MG63 (cell line): ENCODE data around the gene SEPTIN2. TPM values are rescaled to one million over a fixed set of nuclear protein-coding genes. Genes with fewer than 3 reads are reported as not detected.
A peak's percentile ranks its signal among the peaks of the same experiment; 100 is the strongest.
"Not testable (repeated sequence)": the region's sequence is repeated elsewhere in the genome, so short reads cannot be mapped to it uniquely, and the experiment has no call there.

Source experiments
- DNase-seq: peaks from one replicate; pipeline ENCODE4 v3.0.0-alpha.2; 2020
- H3K27me3 ChIP-seq: fragments of 250-450 bp; sonication (Bioruptor Pico); 2 replicates; pipeline ENCODE4 v1.5.1; 2020; ENCODE audit warnings: mild to moderate bottlenecking, moderate library complexity
- H3K36me3 ChIP-seq: fragments of 250-450 bp; sonication (Bioruptor Pico); 2 replicates; pipeline ENCODE4 v1.5.1; 2020; ENCODE audit warnings: mild to moderate bottlenecking, moderate library complexity
- H3K4me3 ChIP-seq: fragments of 250-450 bp; sonication (Bioruptor Pico); 2 replicates; pipeline ENCODE4 v1.5.1; 2020; ENCODE audit warnings: mild to moderate bottlenecking, moderate library complexity
- H3K9me3 ChIP-seq: fragments of 250-450 bp; sonication (Bioruptor Pico); 2 replicates; pipeline ENCODE4 v1.5.1; 2020; ENCODE audit warnings: mild to moderate bottlenecking, moderate library complexity
- total RNA-seq: library from RNA; depleted of rRNA; stranded (reverse); fragments of >200 nt; shearing (Covaris generic); gene quantifications from 2 replicates; pipeline ENCODE4 v1.2.3, GENCODE V29; 2014; ENCODE audit warnings: low replicate concordance

SEPTIN2 gene
- total RNA-seq, 1 experiment from 2014 or later, result 348 TPM

GRCh38 chr2:241279828-241280227 lies 35.9 kb upstream of the SEPTIN2 start:
- Histone ChIP-seq H3K4me3 (no peak overlapping the region), H3K27me3 (no peaks in the 10 kb centered on the region), H3K36me3 (peaks cover 7% of the 10 kb centered on the region), H3K9me3 (no peaks in the 10 kb centered on the region; the same call in 1 of the 2 replicates)
- DNase-seq, result no peak

GRCh38 chr2:241280291-241280690 lies 35.4 kb upstream of the SEPTIN2 start:
- Histone ChIP-seq H3K9me3 (no peaks in the 10 kb centered on the region; the same call in 1 of the 2 replicates), H3K27me3 (no peaks in the 10 kb centered on the region), H3K36me3 (peaks cover 10% of the 10 kb centered on the region), H3K4me3 (no peak overlapping the region)
- DNase-seq, result no peak

DNA sequence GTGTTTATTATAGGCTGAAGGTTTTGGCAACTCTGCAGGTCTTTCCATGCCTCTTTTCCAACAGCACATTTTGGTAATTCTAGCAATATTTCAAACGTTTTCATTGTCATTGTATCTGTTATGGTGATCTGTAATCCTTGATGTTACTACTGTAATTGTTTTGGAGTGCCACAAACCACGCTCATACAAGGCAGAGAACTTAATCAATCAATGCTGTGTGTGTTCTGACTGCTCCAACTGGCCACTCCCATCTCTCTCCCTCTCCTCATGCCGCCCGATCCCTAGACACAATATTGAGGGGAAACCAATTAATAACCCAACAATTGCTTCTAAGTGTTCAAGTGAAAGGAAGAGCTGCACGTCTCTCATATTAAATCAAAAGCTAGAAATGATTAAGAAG lies 33.2 kb upstream of the SEPTIN2 start:
- no peaks in the 10 kb centered on the region for H3K9me3 ChIP-seq
- peaks cover 9% of the 10 kb centered on the region for H3K36me3 ChIP-seq
- H3K27me3 ChIP-seq, result no peaks in the 10 kb centered on the region
- no peak for DNase-seq
- H3K4me3 ChIP-seq, result no peak overlapping the region

GRCh38 chr2:241285596-241285995 lies 30.1 kb upstream of the SEPTIN2 start:
- no peak for DNase-seq
- Histone ChIP-seq H3K9me3 (no peaks in the 10 kb centered on the region), H3K4me3 (no peak overlapping the region), H3K36me3 (peaks cover 26% of the 10 kb centered on the region), H3K27me3 (no peaks in the 10 kb centered on the region)

- no peak for DNase-seq
Observed at GRCh38 chr2:241286348-241287090, 29.2 kb upstream of the SEPTIN2 start.

DNA sequence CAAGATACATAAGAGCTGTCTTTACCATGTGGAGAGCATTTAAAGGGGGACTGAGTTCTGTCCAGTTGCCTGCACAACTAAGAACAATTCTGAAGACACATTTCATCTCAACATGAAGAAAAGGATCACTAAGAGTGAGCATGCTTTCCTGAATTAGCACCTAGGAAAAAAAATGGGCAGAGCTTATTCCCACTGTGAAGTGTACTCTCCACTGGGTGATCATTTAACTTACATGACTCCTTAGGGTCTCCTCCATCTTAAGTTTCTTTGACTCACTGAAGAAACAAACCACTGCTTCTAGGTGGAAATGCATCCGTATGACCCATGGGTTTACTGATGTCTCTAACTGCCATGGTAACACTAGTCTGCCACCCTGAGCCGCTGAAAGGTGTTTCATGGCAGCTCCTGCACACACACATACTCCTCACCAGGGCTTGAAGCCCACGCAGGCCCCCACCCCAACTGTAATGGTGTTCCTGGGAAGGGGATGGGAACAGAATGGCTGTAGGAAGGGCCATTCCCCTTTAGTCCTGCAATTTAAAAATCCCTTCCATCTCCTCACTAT lies 27.3 kb upstream of the SEPTIN2 start:
- peaks cover 37% of the 10 kb centered on the region for H3K36me3 ChIP-seq
- no peak for DNase-seq
- H3K27me3 ChIP-seq, result no peaks in the 10 kb centered on the region
- no peak overlapping the region for H3K4me3 ChIP-seq
- H3K9me3 ChIP-seq, result no peaks in the 10 kb centered on the region

More at GRCh38 chr2:241286348-241287090, 29.2 kb upstream of the SEPTIN2 start:
- H3K27me3 ChIP-seq, result no peaks in the 10 kb centered on the region
- no peak overlapping the region for H3K4me3 ChIP-seq
- H3K36me3 ChIP-seq, result peaks cover 33% of the 10 kb centered on the region
- H3K9me3 ChIP-seq, result no peaks in the 10 kb centered on the region

GRCh38 chr2:241289053-241289452 lies 26.7 kb upstream of the SEPTIN2 start:
- H3K36me3 ChIP-seq, result peaks cover 37% of the 10 kb centered on the region
- no peak for DNase-seq
- no peaks in the 10 kb centered on the region for H3K27me3 ChIP-seq
- H3K4me3 ChIP-seq, result no peak overlapping the region
- no peaks in the 10 kb centered on the region for H3K9me3 ChIP-seq

DNA sequence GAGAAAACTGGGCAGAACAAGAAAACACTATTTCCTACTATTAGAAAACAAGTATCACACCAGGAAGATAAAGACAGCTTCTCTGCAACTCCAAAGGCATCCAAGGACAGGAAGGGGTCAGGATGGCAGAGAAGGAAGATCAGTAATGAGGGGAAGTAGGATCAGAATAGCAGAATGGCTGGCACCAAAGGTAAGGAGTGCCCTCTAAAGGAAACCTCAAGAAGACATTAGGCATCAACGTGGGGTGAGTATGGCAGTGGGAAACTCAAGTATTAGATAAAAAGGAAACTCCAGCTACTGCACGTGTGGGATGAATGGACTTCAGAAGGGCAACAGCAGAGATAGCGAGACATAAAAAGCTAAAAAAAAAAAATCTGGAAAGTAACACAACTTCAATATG lies 26.1 kb upstream of the SEPTIN2 start:
- no peak for DNase-seq
- H3K9me3 ChIP-seq, result no peaks in the 10 kb centered on the region
- peaks cover 37% of the 10 kb centered on the region for H3K36me3 ChIP-seq
- H3K4me3 ChIP-seq, result no peak overlapping the region
- no peaks in the 10 kb centered on the region for H3K27me3 ChIP-seq

GRCh38 chr2:241291153-241291552 lies 24.6 kb upstream of the SEPTIN2 start:
- no peaks in the 10 kb centered on the region for H3K9me3 ChIP-seq
- DNase-seq, result no peak
- peaks cover 29% of the 10 kb centered on the region for H3K36me3 ChIP-seq
- no peak overlapping the region for H3K4me3 ChIP-seq
- no peaks in the 10 kb centered on the region for H3K27me3 ChIP-seq

- H3K27me3 ChIP-seq, result no peaks in the 10 kb centered on the region
- H3K4me3 ChIP-seq, result no peak overlapping the region
- H3K9me3 ChIP-seq, result no peaks in the 10 kb centered on the region
- no peak for DNase-seq
- peaks cover 33% of the 10 kb centered on the region for H3K36me3 ChIP-seq
Observed at GRCh38 chr2:241291977-241292376, 23.7 kb upstream of the SEPTIN2 start.

DNA sequence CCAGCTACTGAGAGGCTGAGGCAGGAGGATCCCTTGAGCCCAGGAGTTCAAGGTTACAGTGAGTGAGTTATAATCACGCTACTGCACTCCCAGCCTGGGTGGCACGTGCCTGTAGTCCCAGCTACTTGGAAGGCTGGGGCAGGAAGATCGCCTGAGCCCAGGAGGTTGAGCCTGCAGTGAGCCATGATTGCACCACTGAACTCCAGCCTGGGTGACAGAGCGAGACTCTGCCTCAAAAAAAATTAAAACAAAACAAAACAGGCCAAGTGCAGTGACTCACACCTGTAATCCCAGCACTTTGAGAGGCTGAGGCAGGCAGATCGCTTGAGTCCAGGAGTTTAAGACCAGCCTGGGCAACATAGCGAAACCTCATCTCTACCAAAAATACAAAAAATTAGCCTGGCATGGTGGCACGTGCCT lies 22.3 kb upstream of the SEPTIN2 start:
- peaks cover 28% of the 10 kb centered on the region for H3K36me3 ChIP-seq
- H3K9me3 ChIP-seq, H3K27me3 ChIP-seq, H3K4me3 ChIP-seq: not testable (repeated sequence)
- DNase-seq, result peak; percentile 68

DNA sequence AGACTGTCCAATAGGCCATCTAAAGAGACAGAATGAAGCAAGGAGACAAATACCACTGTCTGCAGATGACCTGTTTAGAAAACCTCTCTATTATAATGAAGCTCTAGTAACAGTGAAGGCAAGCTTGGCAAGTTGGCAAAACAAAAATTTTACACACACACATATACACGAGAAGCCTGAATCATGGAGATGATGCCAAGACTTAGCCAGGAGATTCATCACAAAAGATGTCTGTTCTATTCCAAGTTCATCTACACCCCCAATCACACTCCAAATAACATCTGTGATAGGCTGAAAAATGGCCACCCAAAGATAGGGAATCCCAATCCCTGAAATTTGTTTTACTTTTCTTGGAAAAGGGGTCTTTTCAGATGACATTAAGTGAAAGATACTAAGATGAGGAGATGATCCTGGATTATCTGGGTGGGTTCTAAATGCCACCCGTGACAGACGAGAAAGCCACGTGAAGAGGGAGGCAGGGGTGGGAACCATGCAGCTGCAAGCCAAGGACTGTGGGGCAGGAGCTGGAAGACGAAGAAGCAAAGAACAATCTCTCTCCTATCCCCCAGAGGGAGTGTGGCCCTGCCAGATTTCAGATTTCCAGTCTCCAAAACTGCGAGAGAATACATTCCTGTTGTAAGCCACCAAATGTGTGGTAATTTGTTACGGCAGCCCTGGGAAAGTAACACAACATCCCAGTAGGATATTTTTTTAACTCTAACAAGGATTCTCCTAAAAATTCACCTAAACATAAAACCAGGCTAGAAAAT lies 20.2 kb upstream of the SEPTIN2 start:
- Histone ChIP-seq H3K27me3 (no peaks in the 10 kb centered on the region), H3K9me3 (no peaks in the 10 kb centered on the region), H3K36me3 (peaks cover 19% of the 10 kb centered on the region), H3K4me3 (no peak overlapping the region)
- DNase-seq, result no peak

GRCh38 chr2:241296767-241297166 lies 19.0 kb upstream of the SEPTIN2 start:
- Histone ChIP-seq H3K4me3 (no peak overlapping the region), H3K36me3 (peaks cover 12% of the 10 kb centered on the region), H3K9me3 (no peaks in the 10 kb centered on the region), H3K27me3 (no peaks in the 10 kb centered on the region)
- DNase-seq, result no peak

- H3K36me3 ChIP-seq, result peaks cover 9% of the 10 kb centered on the region
- H3K9me3 ChIP-seq, result no peaks in the 10 kb centered on the region
- H3K4me3 ChIP-seq, result no peak overlapping the region
Observed at GRCh38 chr2:241298673-241299072, 17.1 kb upstream of the SEPTIN2 start.

DNA sequence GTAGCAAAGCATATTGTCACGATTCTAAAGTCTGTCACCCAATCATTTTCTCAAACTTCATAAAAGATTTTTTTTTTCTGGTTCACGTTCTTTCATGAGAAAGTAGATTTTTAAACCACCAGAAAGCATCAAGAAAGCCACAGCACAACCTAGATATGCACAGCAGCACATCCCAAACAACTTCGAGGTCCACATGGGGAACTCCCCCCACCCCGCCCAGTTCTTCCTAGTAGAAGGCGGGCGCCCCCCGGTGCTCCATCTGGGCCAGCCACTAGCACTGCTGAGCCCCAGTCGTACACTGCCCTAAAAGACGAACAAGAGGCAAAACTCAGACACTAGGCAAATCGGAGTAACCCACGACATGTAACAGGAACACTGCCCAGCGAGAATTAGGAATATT lies 15.7 kb upstream of the SEPTIN2 start:
- Histone ChIP-seq H3K4me3 (no peak overlapping the region), H3K27me3 (no peaks in the 10 kb centered on the region), H3K9me3 (no peaks in the 10 kb centered on the region), H3K36me3 (peaks cover 9% of the 10 kb centered on the region)
- DNase-seq, result no peak

More at GRCh38 chr2:241298673-241299072, 17.1 kb upstream of the SEPTIN2 start:
- DNase-seq, result no peak
- no peaks in the 10 kb centered on the region for H3K27me3 ChIP-seq

GRCh38 chr2:241302083-241302482 lies 13.6 kb upstream of the SEPTIN2 start:
- Histone ChIP-seq H3K4me3 (no peak overlapping the region), H3K36me3 (peaks cover 4% of the 10 kb centered on the region), H3K27me3 (no peaks in the 10 kb centered on the region), H3K9me3 (no peaks in the 10 kb centered on the region)
- no peak for DNase-seq
